Fibroblast of lung (primary cell): ENCODE data around the gene ADD3. TPM values are rescaled to one million over a fixed set of nuclear protein-coding genes. Genes with fewer than 3 reads are reported as not detected.

Experiments used
- DNase-seq, 2 donors: peaks; one replicate each; pipeline versions ENCODE4 v3.0.0 to v3.0.0-alpha.2; 2010; ENCODE audit warnings: low read depth in 2 of 2
- H2AFZ ChIP-seq: 2 replicates; pipeline ENCODE4 v1.5.1; 2012; ENCODE audit warnings: low read length, control low read depth, inconsistent platforms
- H3K27ac ChIP-seq: 2 replicates; pipeline ENCODE4 v1.5.1; 2011; ENCODE audit warnings: low read length, control low read depth; ENCODE audit not compliant: insufficient read depth
- H3K27me3 ChIP-seq: 2 replicates; pipeline ENCODE4 v1.5.1; 2011; ENCODE audit warnings: mild to moderate bottlenecking, low read length; ENCODE audit not compliant: control insufficient read depth, insufficient read depth
- H3K36me3 ChIP-seq: 2 replicates; pipeline ENCODE4 v1.5.1; 2011; ENCODE audit warnings: low read length; ENCODE audit not compliant: control insufficient read depth, insufficient read depth
- H3K4me1 ChIP-seq: 2 replicates; pipeline ENCODE4 v1.5.1; 2011; ENCODE audit warnings: low read length; ENCODE audit not compliant: control insufficient read depth, insufficient read depth; ENCODE audit errors: extremely low read depth
- H3K4me2 ChIP-seq: 2 replicates; pipeline ENCODE4 v1.5.1; 2011; ENCODE audit warnings: low read length, control low read depth; ENCODE audit not compliant: insufficient read depth; ENCODE audit errors: extremely low read depth
- H3K4me3 ChIP-seq, 4 experiments: fragments of 200-600 bp in 1 of 4; sonication (generic) in 1 of 4; replicated peaks in 1 of 4; 2 replicates each; pipeline ENCODE4 v1.5.1; 2011 to 2016; ENCODE audit warnings: low read length in 4 of 4, low read depth in 3 of 4, mild to moderate bottlenecking in 3 of 4, control low read depth in 2 of 4, inconsistent platforms in 1 of 4, mixed read lengths in 1 of 4; ENCODE audit not compliant: insufficient read depth in 1 of 4; ENCODE audit errors: control extremely low read depth in 1 of 4
- H3K79me2 ChIP-seq: 2 replicates; pipeline ENCODE4 v1.5.1; 2012; ENCODE audit warnings: mild to moderate bottlenecking, low read length, inconsistent platforms; ENCODE audit not compliant: control insufficient read depth, insufficient read depth
- H3K9ac ChIP-seq: 2 replicates; pipeline ENCODE4 v1.5.1; 2011; ENCODE audit warnings: mild to moderate bottlenecking, low read length, control low read depth; ENCODE audit not compliant: insufficient read depth
- H3K9me3 ChIP-seq: 2 replicates; pipeline ENCODE4 v1.5.1; 2012; ENCODE audit warnings: low read depth, low read length; ENCODE audit not compliant: control insufficient read depth, insufficient read depth
- H4K20me1 ChIP-seq: 2 replicates; pipeline ENCODE4 v1.5.1; 2011; ENCODE audit warnings: low read length; ENCODE audit not compliant: control insufficient read depth, insufficient read depth; ENCODE audit errors: extremely low read depth
- EZH2 ChIP-seq: IDR thresholded peaks from 2 replicates; pipeline ENCODE4 v1.5.1; 2012; ENCODE audit warnings: low read length, control low read depth, mild to moderate bottlenecking; ENCODE audit errors: missing control alignments
- polyA plus RNA-seq, 2 donors: library from polyadenylated mRNA; depleted of rRNA in 1 of 2; stranded (reverse) in 1 of 2; unstranded in 1 of 2; fragments of >200 nt; gene quantifications; 2 replicates each; pipeline ENCODE4 v1.2.1, GENCODE V29; 2011 to 2012; ENCODE audit warnings: missing spikeins in 1 of 2
- total RNA-seq: library from RNA; depleted of rRNA; stranded (reverse); fragments of >200 nt; gene quantifications from 2 replicates; pipeline ENCODE4 v1.2.1, GENCODE V29; 2014
- TF ChIP-seq, protein P1 (sequence below), 2 donors: IDR thresholded peaks in 1 of 2; conservative IDR thresholded peaks in 1 of 2; 1 replicate in 1 of 2; 2 replicates in 1 of 2; pipeline ENCODE4 v1.5.1; 2011 to 2012; ENCODE audit warnings: low read length in 2 of 2, control low read depth in 1 of 2, inconsistent platforms in 1 of 2, low read depth in 1 of 2, mild to moderate bottlenecking in 1 of 2

ADD3 gene
- total and polyA plus RNA-seq, 2 donors (not counting 1 experiment from before 2014, with no cell fraction given), result 93.0 to 416 TPM

DNA sequence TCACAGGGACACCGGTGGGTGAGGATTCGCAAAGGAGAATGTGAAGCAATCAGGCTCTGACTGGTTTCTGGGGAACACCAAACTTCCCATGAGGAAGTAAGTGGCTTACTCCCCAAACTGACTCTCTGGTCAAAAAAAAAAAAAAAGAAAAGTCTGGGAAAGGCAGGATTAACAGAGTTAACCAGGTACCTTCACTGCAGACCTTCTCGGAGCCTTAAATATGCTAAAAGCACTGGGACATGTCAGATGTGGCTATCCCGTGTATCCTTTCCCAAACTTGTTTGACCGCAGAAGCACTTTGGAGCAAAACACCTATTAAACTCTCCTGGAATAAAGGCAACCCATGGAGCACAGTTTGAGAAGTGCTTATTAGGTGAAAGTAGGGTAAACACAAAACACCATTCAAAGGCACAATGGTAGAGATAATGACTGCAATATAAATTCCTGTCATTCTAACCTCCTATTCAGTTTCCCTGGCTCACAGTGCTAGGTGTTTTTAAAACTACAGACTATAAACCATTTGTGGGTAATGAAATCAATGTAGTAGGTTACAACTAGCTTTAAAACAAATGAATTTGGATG lies 155.5 kb downstream of the ADD3 start:
- no peak overlapping the region for H3K9ac ChIP-seq

DNA sequence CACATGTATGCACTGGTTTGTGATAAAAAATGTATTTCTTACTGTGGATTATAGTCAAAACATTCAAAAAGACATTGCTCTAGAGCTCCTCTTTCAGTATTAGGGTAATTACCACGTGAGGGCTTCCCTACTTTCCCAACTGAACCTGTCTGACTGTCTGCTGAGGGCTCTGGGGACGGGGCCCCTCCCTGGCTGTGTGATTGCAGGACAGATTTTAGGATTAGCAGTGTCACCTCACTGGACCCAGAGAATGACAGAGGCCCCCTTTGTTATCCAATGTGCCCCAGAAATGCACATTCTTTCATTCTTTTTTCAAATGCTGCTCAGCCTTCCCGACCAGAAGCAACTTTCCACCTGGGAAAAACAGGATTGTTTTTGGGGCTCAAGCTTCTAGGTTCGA lies 156.1 kb downstream of the ADD3 start:
- DNase-seq, result no peak
- TF ChIP-seq, protein P1, sequence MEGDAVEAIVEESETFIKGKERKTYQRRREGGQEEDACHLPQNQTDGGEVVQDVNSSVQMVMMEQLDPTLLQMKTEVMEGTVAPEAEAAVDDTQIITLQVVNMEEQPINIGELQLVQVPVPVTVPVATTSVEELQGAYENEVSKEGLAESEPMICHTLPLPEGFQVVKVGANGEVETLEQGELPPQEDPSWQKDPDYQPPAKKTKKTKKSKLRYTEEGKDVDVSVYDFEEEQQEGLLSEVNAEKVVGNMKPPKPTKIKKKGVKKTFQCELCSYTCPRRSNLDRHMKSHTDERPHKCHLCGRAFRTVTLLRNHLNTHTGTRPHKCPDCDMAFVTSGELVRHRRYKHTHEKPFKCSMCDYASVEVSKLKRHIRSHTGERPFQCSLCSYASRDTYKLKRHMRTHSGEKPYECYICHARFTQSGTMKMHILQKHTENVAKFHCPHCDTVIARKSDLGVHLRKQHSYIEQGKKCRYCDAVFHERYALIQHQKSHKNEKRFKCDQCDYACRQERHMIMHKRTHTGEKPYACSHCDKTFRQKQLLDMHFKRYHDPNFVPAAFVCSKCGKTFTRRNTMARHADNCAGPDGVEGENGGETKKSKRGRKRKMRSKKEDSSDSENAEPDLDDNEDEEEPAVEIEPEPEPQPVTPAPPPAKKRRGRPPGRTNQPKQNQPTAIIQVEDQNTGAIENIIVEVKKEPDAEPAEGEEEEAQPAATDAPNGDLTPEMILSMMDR (conservative IDR thresholded peaks at IDR 0.05 in 1 of 2, IDR thresholded peaks at IDR 0.05 in 1 of 2; ENCODE audit: low read depth in 1 of 2, low read length in 2 of 2), result no peak
- no peak for TF ChIP-seq EZH2
- Histone ChIP-seq H3K27ac (no peak overlapping the region), H4K20me1 (no peaks in the 10 kb centered on the region), H3K4me3 (no peak overlapping the region), H3K9me3 (no peaks in the 10 kb centered on the region), H3K9ac (no peak overlapping the region), H3K27me3 (peaks cover 23% of the 10 kb centered on the region), H3K4me2 (no peak overlapping the region), H3K4me1 (no peaks in the 10 kb centered on the region), H3K36me3 (no peaks in the 10 kb centered on the region), H3K79me2 (no peaks in the 10 kb centered on the region), H2AFZ (no peak overlapping the region)

More for the DNA sequence above, 155.5 kb downstream of the ADD3 start:
- H3K27me3 ChIP-seq, result peaks cover 19% of the 10 kb centered on the region
- H3K4me2 ChIP-seq, result no peak overlapping the region
- H3K4me3 ChIP-seq, result no peak overlapping the region
- no peaks in the 10 kb centered on the region for H3K4me1 ChIP-seq
- TF ChIP-seq EZH2, result no peak
- TF ChIP-seq, protein P1 (conservative IDR thresholded peaks at IDR 0.05 in 1 of 2, IDR thresholded peaks at IDR 0.05 in 1 of 2; ENCODE audit: low read depth in 1 of 2, low read length in 2 of 2), result no peak
- H3K9me3 ChIP-seq, result no peaks in the 10 kb centered on the region
- H3K36me3 ChIP-seq, result no peaks in the 10 kb centered on the region
- DNase-seq, result no peak
- no peak overlapping the region for H2AFZ ChIP-seq
- H3K79me2 ChIP-seq, result no peaks in the 10 kb centered on the region
- H4K20me1 ChIP-seq, result no peaks in the 10 kb centered on the region
- no peak overlapping the region for H3K27ac ChIP-seq

DNA sequence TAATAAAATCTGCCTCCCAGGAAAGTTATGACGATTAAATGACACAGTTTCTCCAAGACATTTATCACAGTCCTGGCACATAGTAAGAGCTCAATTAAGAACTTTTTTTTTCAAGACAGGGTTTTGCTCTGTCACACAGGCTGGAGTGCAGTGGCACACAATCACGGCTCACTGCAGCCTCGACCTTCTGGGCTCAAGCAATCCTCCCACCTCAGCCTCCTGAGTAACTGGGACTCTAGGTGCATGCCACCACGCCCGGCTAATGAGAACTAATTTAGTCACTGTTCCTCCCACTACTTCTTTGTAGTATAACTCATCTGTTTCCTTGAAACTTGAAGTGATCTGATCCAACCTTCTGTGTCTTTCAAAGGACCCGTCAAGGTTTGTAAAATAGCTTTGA lies 157.5 kb downstream of the ADD3 start:
- Histone ChIP-seq H3K4me1 (no peaks in the 10 kb centered on the region), H3K79me2 (no peaks in the 10 kb centered on the region), H3K4me2 (no peak overlapping the region), H4K20me1 (no peaks in the 10 kb centered on the region), H2AFZ (no peak overlapping the region), H3K9me3 (no peaks in the 10 kb centered on the region), H3K9ac (no peak overlapping the region), H3K27me3 (peaks cover 32% of the 10 kb centered on the region), H3K4me3 (no peak overlapping the region), H3K27ac (no peak overlapping the region), H3K36me3 (no peaks in the 10 kb centered on the region)
- TF ChIP-seq, protein P1 (conservative IDR thresholded peaks at IDR 0.05 in 1 of 2, IDR thresholded peaks at IDR 0.05 in 1 of 2; ENCODE audit: low read depth in 1 of 2, low read length in 2 of 2), result no peak
- TF ChIP-seq EZH2, result no peak
- DNase-seq, result no peak
